AML-193 (cell line): ENCODE measurements around the gene TEAD3.
"Not testable (repeated sequence)": the region's sequence is repeated elsewhere in the genome, so short reads cannot be mapped to it uniquely, and the experiment has no call there.

Source experiments
- DNase-seq, 2 experiments: peaks; one replicate each; lab custom pipeline; 2025; lab: John Stamatoyannopoulos, UW

TEAD3 gene

GRCh38 chr6:35496841-35497570, at the start of gene TEAD3:
Gene TEAD3 (minus strand): TSS chr6:35497079.
- peak in 1 of 2 experiments; percentile 13 for DNase-seq

- DNase-seq = no peak
Observed at GRCh38 chr6:35544769-35545361, 48.0 kb upstream of the TEAD3 start.

- no peak for DNase-seq
Observed at GRCh38 chr6:35543459-35544193, 46.7 kb upstream of the TEAD3 start.

GRCh38 chr6:35541836-35542235, 45.0 kb upstream of the TEAD3 start:
- no peak for DNase-seq

GRCh38 chr6:35539223-35539622, 42.3 kb upstream of the TEAD3 start:
- DNase-seq = no peak

GRCh38 chr6:35535847-35536246, 39.0 kb upstream of the TEAD3 start:
- DNase-seq = not testable (repeated sequence)

- no peak for DNase-seq
Observed at GRCh38 chr6:35534407-35535170, 37.7 kb upstream of the TEAD3 start.

GRCh38 chr6:35533981-35534380, 37.1 kb upstream of the TEAD3 start:
- DNase-seq = no peak

- DNase-seq = no peak
Observed at GRCh38 chr6:35532126-35532525, 35.2 kb upstream of the TEAD3 start.

- DNase-seq = no peak
Observed at GRCh38 chr6:35524380-35525020, 27.6 kb upstream of the TEAD3 start.

- DNase-seq = peak; percentile 28 to 49
Observed at GRCh38 chr6:35522660-35523658, 26.1 kb upstream of the TEAD3 start.

GRCh38 chr6:35522151-35522550, 25.3 kb upstream of the TEAD3 start:
- no peak for DNase-seq

GRCh38 chr6:35521235-35521634, 24.4 kb upstream of the TEAD3 start:
- no peak for DNase-seq

- no peak for DNase-seq
Observed at GRCh38 chr6:35519313-35520015, 22.6 kb upstream of the TEAD3 start.

GRCh38 chr6:35518566-35519312, 21.9 kb upstream of the TEAD3 start:
- DNase-seq = no peak

GRCh38 chr6:35517978-35518377, 21.1 kb upstream of the TEAD3 start:
- not testable (repeated sequence) for DNase-seq

GRCh38 chr6:35516712-35517111, 19.8 kb upstream of the TEAD3 start:
- no peak for DNase-seq

- DNase-seq = not testable (repeated sequence)
Observed at GRCh38 chr6:35515939-35516338, 19.1 kb upstream of the TEAD3 start.

GRCh38 chr6:35514587-35514986, 17.7 kb upstream of the TEAD3 start:
- no peak for DNase-seq
